Endothelial cell (in vitro differentiated cells): Measurements from ENCODE around the gene ZMYND19. TPM values are rescaled to one million over a fixed set of nuclear protein-coding genes. Genes with fewer than 3 reads are reported as not detected.
"Not testable (repeated sequence)": the region's sequence is repeated elsewhere in the genome, so short reads cannot be mapped to it uniquely, and the experiment has no call there.

Experiments used
- DNase-seq: peaks from one replicate; pipeline ENCODE4 v3.0.0; 2021; ENCODE audit warnings: low spot score
- H3K27ac Mint-ChIP-seq: one replicate; pipeline ENCODE4 v1.8.0; 2021; ENCODE audit warnings: mixed read lengths, inconsistent platforms; ENCODE audit not compliant: unreplicated experiment
- H3K27me3 Mint-ChIP-seq: one replicate; pipeline ENCODE4 v1.8.0; 2021; ENCODE audit warnings: mild to moderate bottlenecking, moderate library complexity, mixed read lengths, inconsistent platforms; ENCODE audit not compliant: unreplicated experiment
- H3K36me3 Mint-ChIP-seq: one replicate; pipeline ENCODE4 v1.8.0; 2021; ENCODE audit warnings: mild to moderate bottlenecking, low read depth, mixed read lengths, inconsistent platforms; ENCODE audit not compliant: unreplicated experiment
- H3K4me1 Mint-ChIP-seq: one replicate; pipeline ENCODE4 v1.8.0; 2021; ENCODE audit warnings: mild to moderate bottlenecking, mixed read lengths, inconsistent platforms; ENCODE audit not compliant: unreplicated experiment
- H3K4me3 Mint-ChIP-seq: one replicate; pipeline ENCODE4 v1.8.0; 2021; ENCODE audit warnings: mild to moderate bottlenecking, mixed read lengths, inconsistent platforms; ENCODE audit not compliant: unreplicated experiment
- H3K9me3 Mint-ChIP-seq: one replicate; pipeline ENCODE4 v1.8.0; 2021; ENCODE audit warnings: mixed read lengths, inconsistent platforms; ENCODE audit not compliant: unreplicated experiment
- CTCF ChIP-seq: fragments of 200-600 bp; sonication (generic); IDR thresholded peaks from one replicate; pipeline ENCODE4 v1.5.0; 2021; ENCODE audit warnings: antibody characterized with exemption; ENCODE audit not compliant: unreplicated experiment
- total RNA-seq: library from RNA; stranded (reverse); fragmentation: NEBNext Ultra II Directional; extraction: Animal tissue kit (Norgen Biotek cat#: 25700); gene quantifications from one replicate; pipeline ENCODE4 v1.2.1, GENCODE V29; 2021; ENCODE audit not compliant: unreplicated experiment

The ZMYND19 gene
- total RNA-seq, 1 donor from 2014 or later: 25.6 TPM

GRCh38 chr9:137632230-137633161 lies 42.2 kb upstream of the ZMYND19 start:
- peaks cover 1% of the 10 kb centered on the region for H3K27me3 Mint-ChIP-seq
- H3K27ac Mint-ChIP-seq: peak overlapping the region; percentile 95
- no peaks in the 10 kb centered on the region for H3K9me3 Mint-ChIP-seq
- DNase-seq: no peak
- no peaks in the 10 kb centered on the region for H3K36me3 Mint-ChIP-seq
- peak overlapping the region; percentile 5 for H3K4me3 Mint-ChIP-seq
- TF ChIP-seq CTCF: no peak
- H3K4me1 Mint-ChIP-seq: peaks cover 36% of the 10 kb centered on the region

- peaks cover 1% of the 10 kb centered on the region for H3K27me3 Mint-ChIP-seq
- TF ChIP-seq CTCF: no peak
- peak overlapping the region; percentile 95 for H3K27ac Mint-ChIP-seq
- no peak overlapping the region for H3K4me3 Mint-ChIP-seq
- DNase-seq: no peak
- H3K36me3 Mint-ChIP-seq: no peaks in the 10 kb centered on the region
- no peaks in the 10 kb centered on the region for H3K9me3 Mint-ChIP-seq
- peaks cover 36% of the 10 kb centered on the region for H3K4me1 Mint-ChIP-seq
Measured at GRCh38 chr9:137631345-137632229, 41.3 kb upstream of the ZMYND19 start.

GRCh38 chr9:137630679-137631078 lies 40.4 kb upstream of the ZMYND19 start:
- Mint-ChIP-seq H3K4me3 (no peak overlapping the region), H3K27me3 (peaks cover 1% of the 10 kb centered on the region), H3K4me1 (peaks cover 38% of the 10 kb centered on the region), H3K36me3 (no peaks in the 10 kb centered on the region), H3K9me3 (no peaks in the 10 kb centered on the region), H3K27ac (peak overlapping the region; percentile 50)
- no peak for TF ChIP-seq CTCF
- DNase-seq: no peak

- H3K9me3 Mint-ChIP-seq: no peaks in the 10 kb centered on the region
- TF ChIP-seq CTCF: no peak
- peaks cover 40% of the 10 kb centered on the region for H3K4me1 Mint-ChIP-seq
- DNase-seq: no peak
- H3K27me3 Mint-ChIP-seq: peaks cover 1% of the 10 kb centered on the region
- H3K36me3 Mint-ChIP-seq: peaks cover 3% of the 10 kb centered on the region
- H3K27ac Mint-ChIP-seq: peak overlapping the region; percentile 55
- no peak overlapping the region for H3K4me3 Mint-ChIP-seq
Measured at GRCh38 chr9:137630126-137630525, 39.8 kb upstream of the ZMYND19 start.

GRCh38 chr9:137627406-137627805 lies 37.1 kb upstream of the ZMYND19 start:
- not testable (repeated sequence) for DNase-seq, H3K27me3 Mint-ChIP-seq

More at GRCh38 chr9:137627406-137627805, 37.1 kb upstream of the ZMYND19 start:
- not testable (repeated sequence) for H3K36me3 Mint-ChIP-seq, H3K27ac Mint-ChIP-seq, H3K9me3 Mint-ChIP-seq, H3K4me3 Mint-ChIP-seq
- peaks cover 28% of the 10 kb centered on the region for H3K4me1 Mint-ChIP-seq
